HL-60/S4 treated with phorbol 12-myristate 13-acetate at 8.2 ng/mL for 4 days and 3 days (cell line): Measurements from ENCODE around the gene GLB1L2.

Source experiments
- in situ Hi-C: fragments of 300-500 bp; cut with MboI; formaldehyde crosslinking; loops from 2 replicates; pipeline ENCODE4 v1.15.0; 2022; ENCODE audit warnings: low sequenced_read_pairs

GLB1L2 gene

DNA sequence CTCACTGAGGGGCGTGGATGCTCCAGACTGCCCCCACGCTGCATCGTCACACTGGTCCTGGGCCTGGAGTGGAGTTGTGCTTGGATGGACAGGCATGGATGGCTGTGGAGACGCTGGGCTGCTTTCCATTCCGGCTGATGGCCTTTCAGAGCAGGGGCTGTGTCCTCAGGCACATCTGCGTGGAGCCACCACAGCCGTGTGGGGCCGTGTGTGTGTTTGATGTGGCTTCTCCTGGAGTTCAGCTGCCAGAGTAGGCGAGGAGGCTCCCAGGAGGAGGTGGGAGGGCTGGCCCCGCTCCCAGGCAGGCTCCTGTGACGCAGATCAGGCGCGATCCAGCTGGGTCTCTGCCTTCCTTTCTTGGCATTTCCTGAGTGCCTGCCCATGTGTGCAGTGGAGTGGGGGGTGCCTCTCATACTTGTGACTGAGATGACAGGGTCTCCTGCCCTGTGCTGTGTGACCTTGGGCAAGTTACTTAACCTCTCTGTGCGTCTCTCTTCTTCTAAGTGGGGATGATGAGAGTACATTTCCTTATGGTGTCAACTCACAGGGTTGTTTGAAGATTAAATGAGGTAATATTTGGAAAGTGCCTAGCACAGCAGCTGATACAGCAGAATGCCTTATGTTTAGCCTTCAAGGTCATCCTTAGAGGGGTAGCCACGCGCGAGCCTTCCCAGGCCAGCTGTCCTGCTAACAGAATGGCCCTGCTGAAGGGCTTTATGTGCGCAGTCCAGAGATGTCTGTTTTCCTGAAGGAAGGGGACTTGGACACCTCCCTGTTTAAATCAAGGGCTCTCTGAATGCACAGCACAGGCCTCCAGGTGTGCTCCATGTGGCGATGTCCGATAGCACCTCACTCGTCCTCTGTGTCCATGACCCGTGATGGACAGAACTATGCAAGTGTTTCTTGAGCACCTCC is 33.5 kb downstream of the GLB1L2 start:
- in situ Hi-C loops = no loop called here

DNA sequence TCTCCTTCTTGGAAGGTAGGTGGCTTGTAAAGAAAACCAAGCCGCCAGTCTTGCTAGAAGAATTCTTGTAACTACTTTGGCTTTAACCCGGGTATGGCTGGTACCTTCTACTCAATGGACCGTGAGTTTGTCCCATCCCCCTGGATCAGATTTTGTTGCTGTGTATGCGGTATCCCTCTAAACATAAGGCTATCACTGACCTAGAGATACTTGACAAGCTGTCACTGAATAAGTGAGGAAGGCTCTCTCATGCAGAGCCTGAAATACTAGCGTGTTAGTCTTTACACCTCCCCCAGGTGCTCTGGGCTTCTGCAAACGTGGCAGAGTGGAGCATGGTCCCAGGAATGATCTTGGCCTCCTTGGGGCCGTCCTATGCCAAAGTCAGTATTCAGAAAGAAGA is 34.5 kb downstream of the GLB1L2 start:
- in situ Hi-C loops = no loop called here

DNA sequence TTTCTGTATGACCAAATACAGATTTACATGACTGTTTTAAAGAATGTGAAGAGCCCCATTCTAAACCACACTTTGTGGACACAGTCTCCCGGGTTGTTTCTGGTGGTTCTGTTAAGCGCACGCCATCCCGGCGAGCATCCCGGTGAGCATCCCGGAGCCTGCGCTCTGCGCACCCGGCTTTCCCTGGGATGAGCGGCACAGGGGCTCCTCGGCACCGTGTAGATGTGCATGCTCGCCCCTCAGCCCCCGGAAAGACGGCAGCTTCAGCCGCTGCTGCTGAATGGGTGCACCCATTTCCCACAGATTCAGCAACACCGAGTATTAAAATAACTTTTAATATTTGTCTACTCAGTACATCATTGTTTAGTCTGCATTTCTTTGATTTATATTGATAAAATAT is 36.0 kb downstream of the GLB1L2 start:
- in situ Hi-C loops = no loop called here

DNA sequence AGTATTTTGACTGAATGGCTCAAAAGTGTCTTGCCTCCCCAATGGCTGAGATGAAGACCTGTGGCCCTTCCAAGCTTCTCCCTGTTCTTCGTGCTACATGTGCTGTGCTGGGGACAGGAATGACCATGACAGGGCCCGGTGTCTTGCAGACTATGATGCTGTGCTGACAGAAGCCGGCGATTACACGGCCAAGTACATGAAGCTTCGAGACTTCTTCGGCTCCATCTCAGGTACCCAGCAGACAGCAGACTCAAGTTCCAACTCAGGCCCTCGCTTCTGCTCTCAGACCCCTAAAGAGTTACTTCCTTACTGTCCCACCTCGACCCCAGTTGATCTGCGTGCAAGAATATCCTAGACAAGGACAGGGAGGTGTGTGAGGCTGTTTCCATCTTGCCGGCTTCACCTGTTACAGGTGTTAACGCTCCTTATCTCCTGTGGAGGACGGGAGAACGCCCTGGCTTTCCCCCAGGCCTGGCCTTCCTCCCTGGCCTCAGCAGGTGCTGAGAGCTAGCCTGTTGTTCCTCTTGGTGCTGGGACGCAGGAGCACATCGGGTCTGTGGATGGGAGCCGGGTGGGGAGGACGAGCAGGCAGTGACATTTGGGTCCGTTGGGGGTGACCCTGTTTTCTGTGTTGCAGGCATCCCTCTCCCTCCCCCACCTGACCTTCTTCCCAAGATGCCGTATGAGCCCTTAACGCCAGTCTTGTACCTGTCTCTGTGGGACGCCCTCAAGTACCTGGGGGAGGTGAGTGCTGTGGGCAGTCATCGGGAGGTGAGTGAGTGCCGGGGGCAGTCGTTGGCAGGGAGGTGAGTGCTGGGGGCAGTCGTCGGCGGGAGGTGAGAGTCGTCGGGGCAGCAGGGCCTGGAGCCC is 38.1 kb downstream of the GLB1L2 start:
- in situ Hi-C loops = no loop called here

GRCh38 chr11:134370526-134371435 is 39.0 kb downstream of the GLB1L2 start:
- in situ Hi-C loops = no loop called here

DNA sequence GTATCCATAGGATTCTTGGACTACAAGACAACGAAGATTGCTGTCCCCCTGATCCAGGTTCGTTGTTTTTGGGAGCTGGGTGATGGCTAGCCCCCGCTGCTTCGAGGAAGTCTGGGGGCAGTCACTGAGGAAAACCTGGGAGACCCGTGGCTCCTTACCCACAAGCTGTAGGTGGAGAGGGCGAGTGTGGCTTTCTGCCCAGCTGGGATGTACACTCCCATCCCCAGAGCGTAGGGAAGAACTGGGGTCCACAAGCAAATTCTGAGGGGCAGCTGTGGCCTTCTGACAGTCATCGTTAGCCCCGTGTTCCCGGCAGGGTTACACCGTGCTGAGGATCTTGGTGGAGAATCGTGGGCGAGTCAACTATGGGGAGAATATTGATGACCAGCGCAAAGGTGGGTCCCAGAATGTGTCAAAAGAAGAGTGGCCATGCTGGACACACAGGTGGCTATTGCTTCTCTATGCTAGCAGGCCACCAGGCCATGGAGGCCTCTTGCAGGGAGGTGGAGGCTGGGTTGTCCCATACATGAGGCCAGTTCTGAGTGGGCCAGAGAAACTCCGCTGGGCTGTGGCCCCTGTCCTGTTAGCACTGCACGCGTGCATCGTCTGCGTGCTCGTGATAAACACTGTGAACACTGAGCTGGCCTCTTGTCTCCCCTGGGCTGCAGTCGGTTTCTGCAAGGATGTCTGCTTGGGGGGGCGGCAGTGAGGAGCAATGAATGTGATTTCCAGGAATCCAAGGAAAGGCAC is 39.8 kb downstream of the GLB1L2 start:
- in situ Hi-C loops = no loop called here

DNA sequence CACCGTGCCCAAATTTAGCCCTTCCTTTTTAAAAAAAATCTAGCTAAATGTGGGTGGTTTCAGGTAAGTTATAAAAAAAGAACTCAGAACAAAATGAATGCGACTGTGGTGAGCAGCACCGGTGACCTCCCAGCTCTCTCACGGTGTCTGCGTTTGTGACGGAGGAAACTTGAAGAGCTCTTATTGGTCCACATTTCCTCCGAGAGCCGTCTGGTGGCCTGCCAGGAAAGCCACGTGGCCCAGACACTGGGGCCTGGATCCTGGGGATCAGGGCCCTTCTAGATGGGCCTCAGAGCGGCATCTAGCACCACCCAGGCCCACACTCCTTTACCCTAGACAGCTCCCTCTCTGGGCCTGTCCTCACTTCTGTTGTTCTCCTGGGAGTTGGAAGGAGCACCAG is 40.7 kb downstream of the GLB1L2 start:
- in situ Hi-C loops = no loop called here

GRCh38 chr11:134372961-134373360 is 41.2 kb downstream of the GLB1L2 start:
- in situ Hi-C loops = no loop called here

- in situ Hi-C loops = no loop called here
Observed at GRCh38 chr11:134373591-134374052, 41.8 kb downstream of the GLB1L2 start.

DNA sequence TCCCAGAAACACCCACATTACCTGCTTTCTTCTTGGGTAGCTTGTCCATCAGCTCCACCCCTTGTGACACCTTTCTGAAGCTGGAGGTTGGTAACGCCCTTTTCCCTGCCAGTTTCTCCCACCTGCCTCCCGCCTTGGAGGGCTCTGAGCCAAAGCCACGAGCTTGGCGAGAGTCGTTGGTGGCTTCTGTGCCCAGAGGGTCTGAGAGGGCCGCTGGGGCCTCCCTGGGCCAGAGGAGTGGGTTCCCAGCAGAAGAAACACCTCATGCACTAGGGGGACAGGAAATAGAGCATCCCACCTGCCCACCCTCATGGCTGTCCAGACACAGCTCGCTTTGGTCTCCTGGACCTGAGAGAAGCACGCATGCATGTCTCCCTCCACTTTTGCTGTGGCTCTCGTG is 42.4 kb downstream of the GLB1L2 start:
- in situ Hi-C loops = no loop called here

DNA sequence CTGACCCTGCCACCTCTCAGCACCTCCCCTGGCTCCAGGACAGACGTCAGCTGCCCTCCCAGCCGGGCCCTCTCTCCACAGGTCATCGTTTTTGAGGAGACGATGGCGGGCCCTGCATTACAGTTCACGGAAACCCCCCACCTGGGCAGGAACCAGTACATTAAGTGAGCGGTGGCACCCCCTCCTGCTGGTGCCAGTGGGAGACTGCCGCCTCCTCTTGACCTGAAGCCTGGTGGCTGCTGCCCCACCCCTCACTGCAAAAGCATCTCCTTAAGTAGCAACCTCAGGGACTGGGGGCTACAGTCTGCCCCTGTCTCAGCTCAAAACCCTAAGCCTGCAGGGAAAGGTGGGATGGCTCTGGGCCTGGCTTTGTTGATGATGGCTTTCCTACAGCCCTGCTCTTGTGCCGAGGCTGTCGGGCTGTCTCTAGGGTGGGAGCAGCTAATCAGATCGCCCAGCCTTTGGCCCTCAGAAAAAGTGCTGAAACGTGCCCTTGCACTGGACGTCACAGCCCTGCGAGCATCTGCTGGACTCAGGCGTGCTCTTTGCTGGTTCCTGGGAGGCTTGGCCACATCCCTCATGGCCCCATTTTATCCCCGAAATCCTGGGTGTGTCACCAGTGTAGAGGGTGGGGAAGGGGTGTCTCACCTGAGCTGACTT is 43.2 kb downstream of the GLB1L2 start:
- in situ Hi-C loops = no loop called here

- in situ Hi-C loops = no loop called here
Observed at GRCh38 chr11:134376150-134376921, 44.5 kb downstream of the GLB1L2 start.

- in situ Hi-C loops = no loop called here
Observed at GRCh38 chr11:134377876-134378275, 46.1 kb downstream of the GLB1L2 start.

DNA sequence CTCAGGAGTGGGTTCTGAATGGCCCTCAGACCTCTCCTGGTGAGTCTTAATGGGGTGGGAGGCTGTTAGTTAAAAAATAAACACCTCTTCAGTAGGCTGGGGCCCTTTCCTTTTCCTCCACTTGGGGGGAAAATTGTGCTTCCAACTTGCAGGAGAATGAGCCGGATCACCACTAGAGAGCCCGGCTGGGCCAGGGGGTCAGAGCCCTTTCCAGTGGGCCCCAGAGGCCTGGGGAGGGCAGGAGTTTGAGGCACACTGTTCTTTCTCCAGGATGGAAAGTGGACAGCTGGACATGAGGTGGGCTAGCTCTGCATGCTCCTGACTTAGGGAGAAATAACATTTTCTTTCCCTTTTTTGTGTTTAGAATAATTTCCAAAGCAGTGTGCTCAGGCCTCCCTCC is 47.5 kb downstream of the GLB1L2 start:
- in situ Hi-C loops = no loop called here

DNA sequence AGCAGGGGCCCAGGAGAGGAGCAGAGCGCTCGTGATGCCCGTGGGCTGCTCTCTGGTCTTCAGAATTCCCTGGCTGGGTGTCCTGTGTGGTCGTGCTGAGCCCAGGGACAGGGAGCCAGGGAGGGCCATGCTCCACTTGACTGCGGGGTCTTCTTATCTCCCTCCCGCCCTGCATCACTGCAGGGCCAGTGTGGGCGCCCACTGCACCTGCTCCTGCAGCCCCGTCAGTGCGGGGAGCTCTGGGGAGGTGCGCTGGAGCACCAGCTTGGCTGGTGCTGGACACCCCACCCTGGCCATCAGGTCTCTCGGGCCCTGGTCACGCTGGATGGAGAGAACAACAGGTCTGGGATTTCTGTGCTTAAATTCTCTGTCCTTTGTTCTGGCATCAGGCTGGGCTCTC is 48.4 kb downstream of the GLB1L2 start:
- in situ Hi-C loops = no loop called here

- in situ Hi-C loops = no loop called here
Observed at GRCh38 chr11:134380785-134381184, 49.0 kb downstream of the GLB1L2 start.

DNA sequence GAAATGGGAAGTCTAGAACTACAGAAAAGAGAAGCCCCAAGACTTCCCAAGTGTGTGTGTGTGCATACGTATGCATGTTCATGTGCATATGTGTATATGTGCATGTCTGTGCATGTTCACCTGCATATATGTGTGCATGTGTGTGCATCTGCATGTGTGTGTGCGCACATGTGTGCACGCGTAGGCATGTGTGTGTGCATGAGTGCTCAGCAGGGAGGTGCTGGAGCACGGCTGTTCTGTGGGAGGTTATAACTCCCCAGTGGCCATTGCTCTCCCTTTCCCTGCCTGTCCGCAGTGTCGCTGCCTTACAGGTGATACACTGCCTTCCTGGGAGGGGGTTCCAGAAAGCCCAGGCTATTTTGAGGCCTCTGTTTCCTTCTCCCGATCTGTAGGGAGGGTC is 50.5 kb downstream of the GLB1L2 start:
- in situ Hi-C loops = no loop called here

DNA sequence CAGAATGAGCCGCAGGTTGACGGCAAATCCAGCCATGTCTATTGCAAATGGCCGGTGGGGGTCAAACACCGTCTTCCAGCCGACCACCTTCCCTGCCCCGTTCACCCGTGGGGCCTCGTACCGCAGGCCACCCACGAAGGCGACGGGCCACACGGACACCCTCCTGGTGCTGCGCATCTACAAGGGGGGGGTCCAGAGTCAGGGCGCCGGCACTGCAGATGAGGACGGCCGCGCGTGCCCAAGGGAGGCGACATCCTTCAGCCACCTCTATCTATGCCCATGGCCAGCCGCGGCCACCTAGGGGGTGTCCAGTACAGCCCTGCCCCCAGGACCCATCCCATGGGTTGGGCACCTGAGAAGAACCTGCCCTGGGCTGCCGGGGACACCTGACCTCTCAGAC is 51.0 kb downstream of the GLB1L2 start:
- in situ Hi-C loops = no loop called here
